Stimulated activated CD4-positive, alpha-beta T cell treated with anti-CD3 and anti-CD28 coated beads, TNF-alpha, amount 100 ng/mL, for 1 hour (primary cell): ENCODE measurements around the gene ARHGAP44.

Source experiments
- DNase-seq, 3 donors: peaks; one replicate each; pipeline ENCODE4 v3.0.0-alpha.2; 2020; ENCODE audit warnings: low read depth in 3 of 3, low spot score in 1 of 3

The ARHGAP44 gene, protein sequence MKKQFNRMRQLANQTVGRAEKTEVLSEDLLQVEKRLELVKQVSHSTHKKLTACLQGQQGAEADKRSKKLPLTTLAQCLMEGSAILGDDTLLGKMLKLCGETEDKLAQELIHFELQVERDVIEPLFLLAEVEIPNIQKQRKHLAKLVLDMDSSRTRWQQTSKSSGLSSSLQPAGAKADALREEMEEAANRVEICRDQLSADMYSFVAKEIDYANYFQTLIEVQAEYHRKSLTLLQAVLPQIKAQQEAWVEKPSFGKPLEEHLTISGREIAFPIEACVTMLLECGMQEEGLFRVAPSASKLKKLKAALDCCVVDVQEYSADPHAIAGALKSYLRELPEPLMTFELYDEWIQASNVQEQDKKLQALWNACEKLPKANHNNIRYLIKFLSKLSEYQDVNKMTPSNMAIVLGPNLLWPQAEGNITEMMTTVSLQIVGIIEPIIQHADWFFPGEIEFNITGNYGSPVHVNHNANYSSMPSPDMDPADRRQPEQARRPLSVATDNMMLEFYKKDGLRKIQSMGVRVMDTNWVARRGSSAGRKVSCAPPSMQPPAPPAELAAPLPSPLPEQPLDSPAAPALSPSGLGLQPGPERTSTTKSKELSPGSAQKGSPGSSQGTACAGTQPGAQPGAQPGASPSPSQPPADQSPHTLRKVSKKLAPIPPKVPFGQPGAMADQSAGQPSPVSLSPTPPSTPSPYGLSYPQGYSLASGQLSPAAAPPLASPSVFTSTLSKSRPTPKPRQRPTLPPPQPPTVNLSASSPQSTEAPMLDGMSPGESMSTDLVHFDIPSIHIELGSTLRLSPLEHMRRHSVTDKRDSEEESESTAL

DNA sequence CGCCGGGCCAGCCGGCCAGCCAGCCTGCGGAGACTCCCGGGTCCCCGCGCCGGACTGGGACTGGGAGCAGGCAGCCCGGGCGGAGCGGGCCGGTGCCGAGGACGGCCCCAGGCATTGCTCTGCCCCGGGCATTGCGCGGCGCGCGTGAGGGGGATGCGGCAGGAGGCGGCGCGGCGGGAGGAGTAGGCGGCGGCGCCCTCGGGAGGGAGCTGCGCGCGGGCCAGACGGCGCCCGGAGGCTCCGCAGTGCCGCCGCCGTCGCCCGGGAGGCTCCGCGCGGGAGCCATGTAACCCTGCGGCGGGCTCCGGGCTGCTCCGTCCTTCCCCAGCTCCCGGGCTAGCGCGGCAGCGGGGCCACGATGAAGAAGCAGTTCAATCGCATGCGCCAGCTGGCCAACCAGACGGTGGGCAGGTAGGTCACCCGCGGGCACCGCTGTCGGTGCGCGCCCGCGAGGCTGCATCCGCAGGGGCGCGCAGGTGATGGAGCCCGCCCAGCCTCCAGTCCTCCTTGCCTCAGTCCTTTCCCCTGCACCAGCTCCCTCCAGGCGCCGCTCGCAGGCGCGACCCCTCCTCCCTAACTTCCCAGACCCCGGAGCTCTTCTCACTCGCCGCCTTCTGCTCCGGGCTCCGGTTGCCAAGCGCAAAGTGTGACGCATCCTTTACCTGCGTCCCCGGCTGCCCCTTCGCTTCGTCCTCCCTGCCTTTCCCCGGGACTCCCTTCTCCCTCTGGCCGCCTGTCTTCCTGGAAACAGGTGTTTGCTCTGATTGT lies at the start of gene ARHGAP44:
Gene ARHGAP44 (plus strand): TSS at position 18 of the 768 bp plus-strand sequence. CDS start 341 bp downstream, at position 359.
- no peak for DNase-seq

DNA sequence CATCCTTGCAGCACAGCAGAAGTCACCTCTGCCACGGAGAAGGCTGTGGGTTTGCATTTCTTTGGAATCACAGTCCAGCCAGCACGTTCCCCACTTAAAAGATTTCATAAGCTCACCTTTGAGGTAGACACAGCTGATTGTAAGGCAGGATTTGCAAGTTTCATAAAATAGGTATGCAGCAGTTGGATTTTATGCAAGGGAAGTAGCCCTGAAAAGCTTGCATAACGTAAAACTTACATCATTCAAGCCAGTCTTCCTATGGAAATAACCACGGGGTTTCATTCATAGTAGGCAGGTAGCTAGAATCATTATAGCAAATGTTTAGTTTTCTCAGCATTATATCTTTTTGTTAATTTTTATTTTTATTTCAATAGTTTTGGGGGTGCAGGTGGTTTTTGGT lies 49.8 kb upstream of the ARHGAP44 start:
- DNase-seq = no peak

DNA sequence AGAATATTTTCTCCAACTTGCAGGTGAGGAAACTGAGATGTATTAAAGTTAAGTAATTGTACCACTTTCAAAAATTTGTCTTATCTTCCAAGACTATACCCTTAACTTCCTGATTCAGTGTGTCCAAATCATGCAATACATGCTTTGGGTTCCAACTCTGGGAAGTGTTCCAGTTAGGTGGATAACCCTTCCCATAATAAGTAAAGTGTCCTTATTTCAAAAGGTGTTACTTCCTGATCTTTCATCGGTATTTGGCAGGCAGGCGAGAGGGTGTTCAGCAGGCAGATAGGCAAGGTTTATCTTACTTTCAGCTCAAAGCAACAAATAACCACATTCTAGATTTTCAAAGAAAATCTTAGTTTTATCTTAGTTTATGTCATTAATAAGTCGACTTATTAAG lies 46.3 kb upstream of the ARHGAP44 start:
- no peak for DNase-seq

DNA sequence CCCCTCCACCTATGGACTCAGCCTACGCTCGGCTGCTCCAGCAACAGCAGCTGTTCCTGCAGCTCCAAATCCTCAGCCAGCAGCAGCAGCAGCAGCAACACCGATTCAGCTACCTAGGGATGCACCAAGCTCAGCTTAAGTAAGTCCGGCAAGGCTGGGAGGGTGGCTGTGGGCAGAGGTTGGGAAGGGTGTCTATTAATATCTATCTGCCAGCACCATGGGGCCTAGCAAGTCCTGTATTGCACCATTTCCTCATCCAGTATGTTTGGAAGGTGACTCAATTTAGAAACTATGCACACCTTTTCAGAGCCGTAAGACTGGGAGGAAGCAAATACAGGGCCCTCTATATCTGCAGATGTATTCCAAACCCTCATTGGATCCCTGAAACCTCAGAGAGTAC lies 45.0 kb upstream of the ARHGAP44 start:
- DNase-seq = no peak

DNA sequence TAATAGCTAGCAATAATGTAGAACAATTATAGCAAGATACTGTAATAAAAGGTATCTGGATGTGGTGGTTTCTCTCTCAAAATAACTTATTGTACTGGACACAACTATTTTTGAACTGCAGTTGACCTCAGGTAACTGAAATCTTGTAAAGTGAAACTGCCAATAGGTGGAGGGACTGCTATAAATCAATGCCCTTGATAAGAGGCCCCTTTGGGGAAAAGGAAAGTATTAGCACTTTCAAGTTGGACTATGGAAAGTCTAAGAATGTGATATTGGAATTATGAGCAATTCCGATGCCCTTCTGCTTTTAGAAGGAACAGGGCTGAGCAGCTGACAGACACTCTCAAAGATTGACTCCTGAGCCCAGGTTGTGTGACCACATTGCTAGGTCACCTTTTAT lies 44.5 kb upstream of the ARHGAP44 start:
- no peak for DNase-seq

DNA sequence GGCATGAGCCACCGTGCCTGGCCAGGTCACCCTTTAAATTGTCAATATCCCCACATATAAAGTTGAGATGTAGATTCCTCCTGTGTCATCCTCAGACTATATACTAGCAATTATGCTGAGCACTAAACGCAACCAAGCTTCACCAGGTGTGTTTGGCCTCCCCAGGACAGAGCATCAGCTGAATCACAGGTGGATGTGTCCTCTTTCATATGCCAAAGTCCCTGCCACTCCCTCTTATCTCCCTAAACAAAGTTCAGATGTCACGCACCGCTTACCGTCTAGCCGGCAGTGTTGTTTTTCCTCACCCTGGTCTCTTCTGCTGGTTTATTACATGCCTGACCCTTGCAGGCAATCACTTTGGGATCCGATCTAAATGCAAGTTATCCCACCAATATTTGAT lies 43.8 kb upstream of the ARHGAP44 start:
- DNase-seq = no peak

DNA sequence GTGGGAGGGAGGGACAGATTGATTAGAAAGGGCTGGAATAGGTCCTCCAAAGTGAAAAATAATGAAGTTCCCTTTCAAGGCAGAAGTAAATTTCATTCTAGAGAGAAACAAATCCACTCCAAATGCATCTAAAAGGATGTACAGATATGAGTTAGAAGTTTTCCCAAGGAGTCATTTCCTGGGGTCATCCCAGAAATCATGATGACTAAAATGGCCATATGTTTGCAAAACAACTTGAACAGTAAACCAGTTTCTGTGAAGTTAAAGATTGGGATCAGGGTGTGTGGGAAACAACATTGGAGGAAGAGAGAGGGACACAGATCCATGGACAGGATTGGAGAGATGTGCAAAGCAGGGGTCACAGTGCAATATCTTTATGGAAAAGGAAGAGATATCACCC lies 32.5 kb upstream of the ARHGAP44 start:
- no peak for DNase-seq

DNA sequence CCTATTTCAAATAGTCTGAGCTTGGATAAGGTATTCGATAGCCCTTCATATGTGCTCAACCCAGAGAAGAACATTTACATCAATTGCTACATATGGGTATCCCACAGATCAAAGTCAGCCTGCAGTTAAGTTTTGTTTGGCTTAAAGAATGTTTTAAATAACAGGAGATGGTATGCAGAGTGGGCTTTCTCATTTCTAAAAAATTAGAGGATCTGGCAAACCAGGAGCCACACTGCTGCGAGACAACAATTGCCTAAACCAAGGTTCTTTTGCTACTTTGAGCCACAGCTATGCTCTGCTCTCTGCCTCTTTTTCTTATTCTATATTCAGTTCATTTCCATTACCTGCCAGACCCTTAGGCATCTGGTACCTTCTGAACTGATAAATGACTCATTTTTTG lies 30.2 kb upstream of the ARHGAP44 start:
- no peak for DNase-seq

DNA sequence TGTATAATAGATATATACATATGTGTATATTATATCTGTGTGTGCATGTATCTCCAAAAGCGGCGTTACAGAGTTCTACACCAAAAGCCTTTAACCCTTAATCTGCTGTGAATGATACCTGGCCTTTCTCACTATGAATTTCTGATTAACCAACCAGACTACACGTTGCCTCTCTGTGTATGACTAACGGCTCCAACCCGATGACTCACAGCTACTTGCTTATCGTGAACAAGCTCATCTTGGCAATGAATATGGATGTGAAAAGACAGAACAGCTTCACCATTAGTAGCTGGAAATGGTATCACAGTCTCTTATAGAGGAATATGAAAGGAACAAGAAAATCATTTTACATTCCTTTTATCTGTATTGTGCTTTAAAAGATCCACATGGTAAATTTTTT lies 23.8 kb upstream of the ARHGAP44 start:
- DNase-seq = no peak

DNA sequence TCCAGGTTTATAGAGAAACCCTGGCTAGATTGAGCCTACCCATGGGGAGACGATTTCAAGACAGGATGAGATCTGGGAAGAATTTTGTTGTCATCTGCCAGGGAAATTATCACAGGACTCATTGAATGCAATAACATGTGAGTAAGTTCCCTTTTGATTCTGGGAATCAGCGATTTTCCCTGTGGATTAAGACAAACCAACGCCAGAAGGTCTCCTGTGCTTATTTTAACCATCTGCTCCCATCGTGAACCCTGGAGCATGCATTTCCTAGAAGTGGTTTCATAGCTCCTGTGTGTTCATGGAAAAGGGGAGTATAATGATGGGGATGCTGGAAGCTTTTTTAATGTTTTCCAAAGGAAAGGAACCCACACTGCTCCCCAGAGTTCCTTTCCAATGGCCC lies 21.0 kb upstream of the ARHGAP44 start:
- no peak for DNase-seq

DNA sequence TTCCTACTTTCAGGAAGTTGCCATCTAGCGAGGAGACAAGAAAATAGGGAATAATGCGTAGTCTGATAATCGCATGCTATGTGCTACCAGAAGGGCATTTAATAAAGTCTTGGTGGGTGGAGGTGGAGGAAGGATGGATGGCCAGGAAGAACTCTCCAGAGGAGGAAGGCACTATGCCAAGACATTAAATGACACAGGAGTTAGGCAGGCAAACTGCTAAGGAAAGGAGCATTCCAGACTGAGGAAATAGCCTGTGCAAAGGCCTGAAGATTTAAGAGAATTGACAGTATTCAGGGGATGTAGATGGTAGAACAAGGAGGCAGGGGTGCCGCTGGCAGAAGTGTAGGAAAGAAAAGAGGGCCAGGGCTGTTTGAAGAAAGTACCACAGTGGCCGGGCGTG lies 19.3 kb upstream of the ARHGAP44 start:
- no peak for DNase-seq

DNA sequence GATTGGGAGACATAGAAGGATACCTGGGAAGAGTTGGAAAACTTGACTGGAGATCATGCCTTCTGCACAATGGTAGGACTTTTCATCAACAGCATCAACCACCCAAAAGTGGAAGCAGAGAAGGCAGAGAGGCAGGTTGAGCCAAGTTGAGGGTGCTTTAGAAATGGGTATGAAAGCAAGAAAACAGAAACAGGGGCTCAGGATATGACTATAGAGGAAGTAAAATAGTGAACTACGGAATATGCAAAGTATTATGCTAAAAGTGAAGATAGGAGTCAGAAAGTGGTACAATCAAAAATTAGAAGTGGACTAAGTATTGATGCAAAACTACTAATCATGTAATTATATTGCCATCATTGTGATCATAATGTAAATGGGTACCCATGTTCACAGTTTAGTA lies 16.1 kb upstream of the ARHGAP44 start:
- no peak for DNase-seq

DNA sequence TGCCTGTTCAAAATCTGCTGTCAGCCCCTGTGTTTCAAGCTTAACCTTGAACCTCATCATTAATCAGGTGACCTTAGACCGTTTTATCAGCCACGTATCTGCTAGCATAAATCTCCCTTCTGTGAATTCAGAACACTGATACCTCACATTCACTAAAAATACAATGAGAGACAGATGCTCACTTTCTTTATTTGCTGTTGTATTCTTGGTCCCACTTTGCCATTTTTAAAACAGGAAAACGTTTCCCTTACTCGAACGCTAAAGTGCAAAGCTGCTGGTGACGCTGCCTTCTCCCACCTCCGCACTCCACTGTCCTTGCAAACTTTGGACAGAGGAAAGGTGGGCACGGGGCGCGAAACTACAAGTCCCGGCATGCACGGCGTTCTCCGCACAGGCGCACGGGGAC lies 220 bp upstream of the ARHGAP44 start:
- DNase-seq = no peak

DNA sequence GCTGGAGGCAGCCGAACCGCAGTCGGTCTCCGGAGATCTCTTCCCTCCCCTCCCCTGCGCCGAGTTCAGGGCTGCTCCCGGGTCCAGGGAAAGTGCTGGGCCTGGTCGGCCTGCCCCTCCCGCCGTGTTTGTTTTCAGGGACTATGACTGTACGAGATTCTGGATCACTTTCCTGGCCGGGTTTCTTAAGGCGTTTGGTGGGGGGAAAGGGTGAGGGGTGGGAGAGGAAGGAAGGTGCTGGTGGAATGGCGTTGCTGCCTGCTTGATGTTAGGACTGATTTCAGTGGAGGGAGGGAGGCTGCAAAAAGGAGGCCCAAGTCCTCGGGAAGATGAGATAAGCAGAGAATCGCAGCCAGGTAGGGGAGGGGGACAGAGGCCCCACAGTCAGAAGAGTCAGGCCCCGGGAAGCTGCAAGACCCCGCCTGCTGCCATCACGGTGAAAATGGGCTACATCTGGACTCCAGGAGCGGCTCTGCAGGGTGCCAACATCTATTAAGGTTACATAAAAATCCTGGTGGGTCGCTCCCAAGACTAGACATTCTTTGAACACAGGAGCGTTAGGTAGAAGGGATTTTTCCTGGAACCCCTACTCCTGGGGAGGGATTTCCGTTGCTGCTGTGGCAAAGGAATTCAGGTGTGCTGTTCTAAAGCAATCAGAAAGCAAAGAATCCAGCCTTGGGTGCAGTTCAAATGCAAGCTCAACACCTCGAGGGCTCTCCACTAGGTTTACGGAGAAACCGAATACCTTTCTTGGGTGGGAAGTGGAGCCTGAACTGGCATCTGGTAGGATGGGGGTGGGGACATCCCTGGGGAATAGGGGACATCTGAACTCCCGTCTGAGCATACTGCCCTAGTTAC lies 1.2 kb downstream of the ARHGAP44 start:
- DNase-seq = no peak

DNA sequence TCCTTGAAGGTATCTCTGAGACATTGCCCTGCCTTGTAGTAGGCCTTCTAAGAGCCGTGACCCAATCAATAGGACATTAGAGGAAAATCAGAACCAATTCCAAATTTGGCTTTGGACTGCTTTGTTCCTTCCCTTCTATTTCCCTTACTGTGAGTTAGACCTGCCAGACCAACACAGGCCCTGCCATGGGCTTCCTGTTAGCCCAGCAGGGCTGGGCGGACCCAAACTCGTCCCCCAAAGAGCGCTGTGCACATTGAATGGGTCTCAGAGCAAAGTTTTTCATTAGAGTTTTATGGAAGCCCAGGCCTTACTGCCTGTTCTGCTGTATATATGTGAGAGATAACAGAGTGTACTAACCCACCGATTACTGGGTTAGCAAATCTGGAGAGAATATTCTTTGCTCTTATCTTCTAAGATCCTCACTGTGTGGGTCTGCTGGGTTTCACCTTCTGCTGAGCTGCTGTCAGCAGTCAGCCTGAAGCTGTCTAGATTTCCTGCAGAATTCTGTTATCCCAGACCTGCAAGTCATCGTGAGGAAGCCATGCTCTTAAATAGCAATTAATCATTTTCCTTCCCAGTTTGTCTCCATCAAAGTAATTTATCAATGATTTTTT lies 5.7 kb downstream of the ARHGAP44 start:
- DNase-seq = no peak

DNA sequence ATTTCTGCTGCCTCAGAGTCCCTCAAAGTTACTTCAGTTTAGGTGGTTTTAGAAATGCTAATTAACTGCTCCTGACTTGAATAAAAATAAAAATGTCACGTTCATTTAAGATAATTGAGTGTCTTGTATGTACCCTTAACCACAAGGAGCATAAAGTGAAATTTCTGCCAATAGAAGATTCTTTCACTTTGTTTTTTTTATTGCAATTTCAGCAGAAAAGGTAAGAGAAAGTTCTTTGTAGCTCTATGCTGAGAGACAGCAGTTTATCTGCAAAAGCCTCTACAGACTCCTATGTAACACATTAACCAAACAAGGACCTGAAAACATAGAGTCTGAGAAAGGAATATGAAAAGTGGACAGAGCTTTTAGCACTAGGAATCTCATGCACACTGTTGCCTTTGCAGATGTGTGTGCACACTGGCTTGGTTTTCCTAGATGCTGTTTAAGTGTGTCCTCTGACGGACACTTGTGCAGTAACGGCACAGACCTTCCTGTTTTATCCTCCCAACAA lies 11.6 kb downstream of the ARHGAP44 start:
- DNase-seq = no peak

DNA sequence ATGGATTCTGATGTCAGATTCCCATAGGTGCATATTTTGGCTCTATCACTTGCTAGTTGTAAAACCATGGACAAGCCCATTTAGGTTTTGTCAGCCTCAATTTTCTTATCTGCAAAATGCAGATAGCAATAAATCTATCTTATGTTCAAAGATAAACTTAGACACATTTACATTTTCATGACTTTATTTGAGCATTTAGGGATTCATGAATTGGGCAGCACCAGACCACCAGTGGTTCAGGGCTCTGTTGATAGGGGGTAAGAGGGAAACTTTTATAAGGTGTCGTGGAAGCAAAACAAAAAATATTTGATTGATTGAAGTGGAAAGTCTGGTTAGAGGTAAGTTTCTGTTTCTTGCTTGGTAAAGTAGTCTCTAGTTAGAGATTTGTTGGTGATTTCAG lies 17.3 kb downstream of the ARHGAP44 start:
- DNase-seq = no peak

DNA sequence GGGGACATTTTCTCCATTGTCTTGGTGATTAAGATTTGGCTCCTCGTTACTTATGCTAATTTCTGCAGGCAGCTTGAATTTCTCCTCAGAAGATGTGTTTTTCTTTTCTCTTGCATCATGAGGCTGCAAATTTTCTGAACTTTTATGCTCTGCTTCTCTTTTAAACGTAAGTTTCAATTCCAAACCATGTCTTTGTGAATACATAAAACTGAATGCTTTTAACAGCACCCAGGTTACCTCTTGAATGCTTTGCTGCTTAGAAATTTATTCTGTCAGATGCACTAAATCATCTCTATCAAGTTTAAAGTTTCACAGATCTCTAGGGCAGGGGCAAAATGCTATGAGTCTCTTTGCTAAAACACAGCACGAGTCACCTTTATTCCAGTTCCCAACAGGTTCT lies 19.4 kb downstream of the ARHGAP44 start:
- DNase-seq = no peak

DNA sequence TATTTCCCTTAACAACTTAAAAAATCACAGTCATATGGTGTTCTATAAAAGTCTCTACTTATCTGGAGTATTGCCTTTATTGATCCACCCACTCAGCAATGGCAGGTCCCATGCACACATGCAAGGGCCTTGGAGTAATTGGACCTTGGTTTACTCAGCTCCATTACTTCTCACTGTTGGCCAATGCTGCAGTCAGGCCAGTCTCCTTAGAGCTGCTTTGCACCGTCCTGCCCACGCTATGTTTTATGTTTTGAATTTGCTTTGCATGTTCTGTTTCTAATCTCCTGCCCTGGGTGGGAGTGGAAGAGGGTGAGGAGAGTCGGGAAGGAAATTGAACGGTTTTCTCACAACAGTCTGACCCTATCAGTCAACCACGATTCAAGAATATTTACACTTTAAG lies 23.6 kb downstream of the ARHGAP44 start:
- DNase-seq = no peak

DNA sequence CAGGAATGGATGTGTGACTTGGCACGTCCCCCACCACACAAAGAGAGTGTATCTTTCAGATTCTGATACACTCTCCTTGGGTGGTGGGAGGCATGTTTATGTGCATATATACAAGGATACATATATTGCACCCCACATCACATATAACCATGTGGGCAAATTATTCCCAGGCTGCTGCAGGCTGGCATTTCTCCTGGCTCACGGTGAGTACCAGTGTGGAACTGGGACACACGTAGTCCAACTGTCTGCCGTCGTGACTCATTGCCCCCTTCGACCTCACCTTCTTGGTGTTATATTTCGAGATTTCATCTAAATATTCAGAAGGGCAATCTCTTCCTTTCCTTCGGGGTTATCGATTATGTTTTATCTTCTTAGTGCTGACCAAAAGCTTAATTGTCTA lies 24.4 kb downstream of the ARHGAP44 start:
- DNase-seq = no peak
